SK-N-MC (cell line): Measurements from ENCODE around the gene PROX1.

Experiments
- EZH2 ChIP-seq: fragments of 200-600 bp; sonication (generic); IDR thresholded peaks from one replicate; pipeline ENCODE4 v1.6.1; 2017; ENCODE audit warnings: antibody characterized with exemption
- FOXP2 ChIP-seq: optimal IDR thresholded peaks from 2 replicates; pipeline ENCODE3; 2011; ENCODE audit warnings: mild to moderate bottlenecking, moderate library complexity; ENCODE audit not compliant: insufficient read depth; ENCODE audit errors: extremely low read length, control extremely low read depth
- POLR2AphosphoS5 ChIP-seq: IDR thresholded peaks from 2 replicates; pipeline ENCODE4 v1.6.1; 2012; ENCODE audit warnings: mild to moderate bottlenecking, low read depth, low read length, borderline replicate concordance

DNA sequence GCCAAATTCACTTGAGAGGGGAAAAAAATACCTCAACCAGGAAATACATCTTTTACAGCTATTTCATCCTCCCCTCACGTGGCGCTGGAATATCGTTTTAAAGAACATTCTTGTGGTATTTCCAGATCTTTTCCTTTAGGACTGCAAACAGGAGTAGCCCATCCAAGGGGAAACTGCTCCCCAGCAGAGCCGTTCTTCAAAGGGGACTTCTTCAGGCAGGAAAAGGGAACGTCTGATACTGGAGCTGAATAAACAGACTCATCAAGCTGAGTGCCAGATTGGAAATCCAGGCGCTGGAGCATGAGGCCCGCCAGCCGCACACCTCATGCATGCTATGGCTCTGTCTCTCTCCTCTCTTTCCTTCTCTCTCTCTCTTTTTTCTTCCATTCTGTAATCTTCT lies 34.0 kb upstream of the PROX1 start:
- TF ChIP-seq EZH2 (no peak), POLR2AphosphoS5 (no peak), FOXP2 (no peak)
